IMR-90 (cell line): ENCODE data around the gene YJEFN3. TPM values are rescaled to one million over a fixed set of nuclear protein-coding genes. Genes with fewer than 3 reads are reported as not detected.

Source experiments
- ATAC-seq: fragments of 200-7000 bp; cut with Tn5 transposase; 2 replicates; pipeline ENCODE4 v1.9.1; 2020; ENCODE audit warnings: low read depth, mild to moderate bottlenecking, moderate library complexity
- BruUV-seq: library from RNA; stranded (reverse); fragments of 400-500 nt; replicated peaks from 2 replicates; lab custom pipeline; 2021; lab: Mats Ljungman, UMichigan
- CTCF ChIA-PET: fragments of 300-600 bp; formaldehyde crosslinking; extraction: SDS; loops from one replicate; lab custom pipeline; 2021; ENCODE audit warnings: antibody characterized with exemption; lab: Yijun Ruan, JAX
- POLR2A ChIA-PET: fragments of 300-600 bp; sonication (Branson Sonifier 250); formaldehyde crosslinking; loops from one replicate; lab custom pipeline; 2022; ENCODE audit warnings: antibody characterized with exemption; ENCODE audit not compliant: unreplicated experiment; lab: Charles Lee
- DNase-seq: peaks from one replicate; pipeline ENCODE4 v3.0.0; 2013
- H2AFZ ChIP-seq: replicated peaks from 2 replicates; pipeline ENCODE3; 2013; ENCODE audit warnings: low read length, mild to moderate bottlenecking; ENCODE audit not compliant: poor library complexity
- H2AK5ac ChIP-seq: 2 replicates; pipeline ENCODE4 v1.6.1; 2013; ENCODE audit warnings: low read depth, low read length, inconsistent platforms
- H2AK9ac ChIP-seq: replicated peaks from 2 replicates; pipeline ENCODE3; 2013; ENCODE audit warnings: mild to moderate bottlenecking, low read depth, low read length, moderate library complexity; ENCODE audit not compliant: poor library complexity
- H2BK120ac ChIP-seq: 2 replicates; pipeline ENCODE4 v1.6.1; 2013; ENCODE audit warnings: low read depth, low read length, inconsistent platforms
- H2BK15ac ChIP-seq: 3 replicates; pipeline ENCODE4 v1.6.1; 2013; ENCODE audit warnings: low read depth, low read length, inconsistent platforms
- H2BK20ac ChIP-seq: 2 replicates; pipeline ENCODE4 v1.6.1; 2013; ENCODE audit warnings: low read depth, mild to moderate bottlenecking, inconsistent platforms, low read length, moderate library complexity
- H2BK5ac ChIP-seq: 2 replicates; pipeline ENCODE4 v1.6.1; 2013; ENCODE audit warnings: mild to moderate bottlenecking, low read depth, low read length, inconsistent platforms; ENCODE audit not compliant: poor library complexity, severe bottlenecking
- H3K14ac ChIP-seq: replicated peaks from 2 replicates; pipeline ENCODE4 v1.6.1; 2013; ENCODE audit warnings: low read depth, low read length, inconsistent platforms
- H3K18ac ChIP-seq: 2 replicates; pipeline ENCODE4 v1.6.1; 2013; ENCODE audit warnings: low read depth, low read length, control low read depth
- H3K23ac ChIP-seq: 2 replicates; pipeline ENCODE4 v1.6.1; 2013; ENCODE audit warnings: low read depth, low read length, inconsistent platforms
- H3K27ac ChIP-seq: 2 replicates; pipeline ENCODE4 v1.5.1; 2013; ENCODE audit warnings: mild to moderate bottlenecking, control low read depth, low read length; ENCODE audit not compliant: insufficient read depth
- H3K27me3 ChIP-seq: 2 replicates; pipeline ENCODE4 v1.6.1; 2013; ENCODE audit warnings: low read length; ENCODE audit not compliant: control insufficient read depth, insufficient read depth
- H3K36me3 ChIP-seq: 2 replicates; pipeline ENCODE4 v1.6.1; 2013; ENCODE audit warnings: low read length, mixed read lengths; ENCODE audit not compliant: control insufficient read depth, insufficient read depth
- H3K4ac ChIP-seq: 2 replicates; pipeline ENCODE4 v1.6.1; 2013; ENCODE audit warnings: low read depth, low read length, inconsistent platforms
- H3K4me1 ChIP-seq: 2 replicates; pipeline ENCODE4 v1.6.1; 2013; ENCODE audit warnings: low read length, mixed read lengths; ENCODE audit not compliant: control insufficient read depth, insufficient read depth
- H3K4me2 ChIP-seq: 2 replicates; pipeline ENCODE4 v1.6.1; 2013; ENCODE audit warnings: low read depth, mild to moderate bottlenecking, control low read depth, low read length, moderate library complexity
- H3K4me3 ChIP-seq: 2 replicates; pipeline ENCODE4 v1.5.1; 2013; ENCODE audit warnings: low read depth, mild to moderate bottlenecking, control low read depth, low read length, moderate library complexity; ENCODE audit not compliant: insufficient read depth
- H3K56ac ChIP-seq: 2 replicates; pipeline ENCODE4 v1.6.1; 2013; ENCODE audit warnings: low read length, inconsistent platforms; ENCODE audit not compliant: insufficient read depth; ENCODE audit errors: extremely low read depth
- H3K79me1 ChIP-seq, 2 experiments: 2 replicates each; pipeline ENCODE4 v1.6.1; 2013; ENCODE audit warnings: low read length in 2 of 2, inconsistent platforms in 1 of 2, low read depth in 1 of 2
- H3K9ac ChIP-seq: 2 replicates; pipeline ENCODE4 v1.6.1; 2013; ENCODE audit warnings: low read depth, low read length, control low read depth
- H3K9me1 ChIP-seq: 2 replicates; pipeline ENCODE4 v1.6.1; 2013; ENCODE audit warnings: low read length, inconsistent platforms; ENCODE audit not compliant: insufficient read depth
- H3K9me3 ChIP-seq: 2 replicates; pipeline ENCODE4 v1.6.1; 2013; ENCODE audit warnings: low read length; ENCODE audit not compliant: control insufficient read depth, insufficient read depth
- H4K20me1 ChIP-seq: 2 replicates; pipeline ENCODE4 v1.6.1; 2013; ENCODE audit warnings: low read length, inconsistent platforms; ENCODE audit not compliant: insufficient read depth
- H4K5ac ChIP-seq: 2 replicates; pipeline ENCODE4 v1.6.1; 2013; ENCODE audit warnings: mild to moderate bottlenecking, low read depth, low read length, control low read depth
- H4K8ac ChIP-seq, 2 experiments: 2 replicates each; pipeline ENCODE4 v1.6.1; 2013; ENCODE audit warnings: low read depth in 2 of 2, low read length in 2 of 2, control low read depth in 1 of 2, inconsistent platforms in 1 of 2
- H4K91ac ChIP-seq: 2 replicates; pipeline ENCODE4 v1.6.1; 2013; ENCODE audit warnings: low read depth, low read length, inconsistent platforms; ENCODE audit not compliant: insufficient read depth
- BHLHE40 ChIP-seq: fragments of 150-350 bp; IDR thresholded peaks from 2 replicates; pipeline ENCODE4 v1.6.1; 2016; ENCODE audit warnings: mild to moderate bottlenecking, low read depth, low read length
- FOS ChIP-seq: fragments of 150-350 bp; IDR thresholded peaks from 2 replicates; pipeline ENCODE4 v1.6.1; 2016; ENCODE audit warnings: low read depth, low read length
- POLR2A ChIP-seq: IDR thresholded peaks from 2 replicates; pipeline ENCODE4 v1.6.1; 2012; ENCODE audit warnings: mild to moderate bottlenecking, low read depth, low read length
- RAD21 ChIP-seq: IDR thresholded peaks from 2 replicates; pipeline ENCODE4 v1.6.1; 2012; ENCODE audit warnings: low read length, improper control_type of control experiment
- RFX5 ChIP-seq: IDR thresholded peaks from 2 replicates; pipeline ENCODE4 v1.8.0; 2012; ENCODE audit warnings: low read depth, mild to moderate bottlenecking, low read length, moderate library complexity
- SMC3 ChIP-seq: fragments of 150-350 bp; IDR thresholded peaks from 2 replicates; pipeline ENCODE4 v1.6.1; 2016; ENCODE audit warnings: low read depth, mild to moderate bottlenecking, antibody characterized with exemption, low read length, moderate library complexity
- WGBS, 2 experiments: methylation state at CpG; one replicate each; pipeline versions ENCODE4 v1.1.5 to v1.1.7; 2013; ENCODE audit warnings: missing lambda C conversion rate in 2 of 2; ENCODE audit not compliant: insufficient read length in 1 of 2; ENCODE audit errors: extremely low coverage in 2 of 2; 5-methylcytosine and 5-hydroxymethylcytosine counted together
- dilution Hi-C: fragments of 300-500 bp; cut with HindIII; formaldehyde crosslinking; loops from one replicate; pipeline ENCODE4 v1.14.3; 2018; ENCODE audit warnings: low sequenced_read_pairs; ENCODE audit not compliant: unreplicated experiment
- in situ Hi-C: fragments of 300-500 bp; cut with MboI; formaldehyde crosslinking; loops from 3 replicates; pipeline ENCODE4 v1.14.3; 2019; ENCODE audit warnings: low sequenced_read_pairs, inconsistent platforms, mixed read lengths
- intact Hi-C: fragments of 100-400 bp; cut with micrococcal nuclease; formaldehyde crosslinking; loops from 2 replicates; pipeline ENCODE4 v1.10.0; 2022
- polyA plus RNA-seq, 3 experiments: library from polyadenylated mRNA; depleted of rRNA; stranded (reverse); fragments of >200 nt; gene quantifications; 2 replicates each; pipeline ENCODE4 v1.2.3, GENCODE V29; 2012; ENCODE audit warnings: low replicate concordance in 1 of 3
- total RNA-seq: library from RNA; depleted of rRNA; stranded (reverse); fragments of >200 nt; gene quantifications from 2 replicates; pipeline ENCODE4 v1.2.3, GENCODE V29; 2012

Gene YJEFN3
- total and polyA plus RNA-seq, 2 of the 4 experiments (the other 2 are of a cell fraction) = 0.72 to 4.0 TPM

DNA sequence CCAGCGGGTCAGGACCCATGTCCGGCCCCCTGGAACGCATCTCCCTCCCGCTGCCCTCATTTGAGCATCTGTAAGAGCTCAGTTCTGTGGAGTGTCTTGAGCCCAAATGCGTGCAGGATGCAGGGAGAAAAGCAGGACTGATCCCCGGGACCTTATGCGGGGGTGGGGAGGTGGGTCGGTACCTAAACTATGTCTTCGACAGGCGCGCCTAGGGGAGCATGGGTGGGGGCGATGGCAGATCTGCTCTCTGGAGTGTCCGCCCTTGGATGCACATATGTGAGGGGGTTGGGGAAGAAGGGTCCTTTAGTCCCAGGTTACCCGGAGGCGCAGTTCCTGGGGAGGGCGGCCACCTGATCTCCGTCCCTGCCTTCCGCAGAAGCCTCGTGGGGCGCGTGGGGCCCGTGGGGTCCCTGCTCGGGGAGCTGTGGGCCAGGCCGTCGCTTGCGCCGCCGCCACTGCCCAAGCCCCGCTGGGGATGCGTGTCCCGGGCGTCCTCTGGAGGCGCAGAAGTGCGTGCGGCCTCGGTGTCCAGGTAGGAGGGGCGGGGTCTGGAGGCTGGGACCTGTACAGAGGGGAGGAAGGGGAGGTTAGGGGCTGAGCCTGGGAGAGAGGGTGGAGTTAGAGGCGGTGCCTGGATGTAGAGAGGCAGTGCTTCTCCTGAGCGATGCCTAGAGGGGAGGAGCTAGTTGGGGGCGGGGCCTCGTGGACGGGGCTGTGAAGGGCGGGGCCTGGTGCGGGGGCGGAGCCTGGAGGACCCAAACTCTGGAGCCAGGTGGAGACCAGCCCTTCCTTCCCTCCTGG is 12.2 kb downstream of the YJEFN3 start (continued):
- TF ChIP-seq SMC3 = no peak

DNA sequence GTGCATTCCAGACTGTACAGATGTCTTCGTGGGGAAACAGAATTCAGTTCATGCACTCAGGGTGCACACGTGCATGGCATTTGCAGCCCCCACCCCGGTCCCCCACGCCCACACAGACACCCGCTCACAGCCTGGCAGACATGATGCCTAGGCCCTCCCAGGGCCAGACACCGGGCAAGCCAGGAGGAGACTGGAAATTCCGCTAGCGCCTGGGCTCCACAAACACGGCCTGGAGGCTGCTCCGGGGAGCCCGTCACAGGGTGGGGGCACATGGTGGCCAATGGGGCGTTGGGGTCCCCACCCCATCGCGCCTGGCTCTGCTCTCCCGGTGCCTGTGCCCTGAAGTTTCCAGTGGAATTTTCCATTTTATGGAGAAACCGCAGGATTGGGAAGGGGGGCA is 12.9 kb downstream of the YJEFN3 start:
- Histone ChIP-seq H3K4me3 (no peak overlapping the region), H2BK20ac (no peak overlapping the region), H3K9me1 (no peaks in the 10 kb centered on the region), H4K91ac (no peak overlapping the region), H4K5ac (no peak overlapping the region), H3K9ac (no peak overlapping the region), H4K20me1 (no peaks in the 10 kb centered on the region; the same call in 1 of the 2 replicates), H2AK9ac (no peak overlapping the region), H2AFZ (no peak overlapping the region), H3K4ac (no peak overlapping the region), H3K9me3 (no peaks in the 10 kb centered on the region; the same call in 1 of the 2 replicates), H3K79me1 (no peaks in the 10 kb centered on the region), H2BK120ac (no peak overlapping the region), H2BK15ac (no peak overlapping the region), H2AK5ac (no peak overlapping the region), H3K18ac (no peak overlapping the region), H3K27me3 (peaks cover 25% of the 10 kb centered on the region), H3K4me1 (no peaks in the 10 kb centered on the region; the same call in 1 of the 2 replicates), H3K27ac (no peak overlapping the region), H3K14ac (no peak overlapping the region), H4K8ac (no peak overlapping the region), H3K23ac (no peak overlapping the region), H3K36me3 (no peaks in the 10 kb centered on the region), H2BK5ac (no peak overlapping the region), H3K56ac (no peak overlapping the region), H3K4me2 (no peak overlapping the region)
- BruUV-seq = no TSS peak
- intact Hi-C loops (no loop called here), in situ Hi-C loops (loop anchor here (25.0 kb wide), 1 partner anchor 421 kb away; no protein-coding TSS in a partner anchor), dilution Hi-C loops (no loop called here)
- POLR2A ChIA-PET = no interaction called here
- TF ChIP-seq RFX5 = no peak
- no peak for TF ChIP-seq RAD21
- no peak for TF ChIP-seq POLR2A
- no peak for TF ChIP-seq BHLHE40
- no peak for TF ChIP-seq FOS
- CTCF ChIA-PET = no interaction called here
- ATAC-seq (no peak), DNase-seq (no peak)
- WGBS, 2 experiments = 76% methylated on average over 8 of the region's 16 CpGs; no CpG with 5 or more reads in 1 of the 2 experiments
